ENCODE measurements around the gene HHIP.

DNA sequence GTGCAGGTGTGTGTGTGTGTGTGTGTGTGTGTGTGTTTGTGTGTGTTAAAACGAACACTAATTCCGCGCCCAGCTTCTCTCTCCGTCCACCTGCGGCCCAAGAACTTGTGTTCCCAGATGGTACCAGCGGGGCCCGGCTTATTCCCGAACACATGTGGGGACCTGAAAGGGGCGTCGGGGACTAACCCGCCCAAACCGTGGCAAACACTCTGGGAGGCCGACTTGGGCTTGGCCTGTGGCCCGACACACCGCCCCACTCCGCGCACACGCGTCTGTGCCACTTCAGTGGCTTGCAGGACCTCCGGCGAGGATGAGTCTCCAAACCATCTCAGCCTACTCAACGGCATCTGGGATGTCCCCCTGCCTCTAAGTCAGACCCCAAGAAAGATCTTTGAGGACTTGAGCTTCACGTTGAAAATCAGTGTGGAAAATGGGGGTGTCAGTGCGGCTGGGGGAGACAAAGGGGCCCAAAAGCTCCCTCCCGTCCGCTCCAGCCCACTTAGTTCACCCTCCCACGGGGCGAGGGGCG is 790 bp upstream of the HHIP start:
- TF ChIP-seq L3MBTL2 (conservative IDR thresholded peaks at IDR 0.05) = no peak
- no peak for TF ChIP-seq FOXK2 (IDR thresholded peaks at IDR 0.05)
- no peak for TF ChIP-seq FOXM1 (IDR thresholded peaks at IDR 0.05; ENCODE audit: borderline replicate concordance)
- TF ChIP-seq HDGF (IDR thresholded peaks at IDR 0.05; ENCODE audit: borderline replicate concordance) = no peak
- TF ChIP-seq ELF4 (IDR thresholded peaks at IDR 0.05) = no peak
- TF ChIP-seq BHLHE40 (IDR thresholded peaks at IDR 0.05; ENCODE audit: borderline replicate concordance) = no peak
- TF ChIP-seq TARDBP (IDR thresholded peaks at IDR 0.05) = no peak
- TF ChIP-seq SP1 (IDR thresholded peaks at IDR 0.05) = no peak
- no peak for TF ChIP-seq NFRKB (IDR thresholded peaks at IDR 0.05)
- TF ChIP-seq ARNT (IDR thresholded peaks at IDR 0.05) = no peak
- TF ChIP-seq SUZ12 (IDR thresholded peaks at IDR 0.05) = no peak
- no peak for TF ChIP-seq ZNF384 (IDR thresholded peaks at IDR 0.05)
- TF ChIP-seq FOXA1 (IDR thresholded peaks at IDR 0.05) = no peak
